DOHH2 (cell line): Measurements from ENCODE around the gene C19orf47.

Source experiments
- H3F3A ChIP-seq: fragments of 200-600 bp; sonication (generic), shearing (Covaris generic); 2 replicates; pipeline ENCODE4 v1.6.0; 2016; ENCODE audit warnings: antibody characterized with exemption, mild to moderate bottlenecking; ENCODE audit not compliant: control insufficient read depth, insufficient read depth
- H3K27ac ChIP-seq: fragments of 200-600 bp; sonication (generic); 2 replicates; pipeline ENCODE4 v1.5.1; 2014; ENCODE audit warnings: low read depth, mild to moderate bottlenecking, low read length, moderate library complexity
- H3K27me3 ChIP-seq: fragments of 200-600 bp; sonication (generic); 2 replicates; pipeline ENCODE4 v1.6.1; 2014; ENCODE audit warnings: mild to moderate bottlenecking, low read length, mixed read lengths; ENCODE audit not compliant: control insufficient read depth
- H3K36me3 ChIP-seq: fragments of 200-600 bp; sonication (generic); 2 replicates; pipeline ENCODE4 v1.6.1; 2014; ENCODE audit warnings: mild to moderate bottlenecking, low read length, moderate library complexity, mixed read lengths; ENCODE audit not compliant: control insufficient read depth
- H3K4me1 ChIP-seq: fragments of 200-600 bp; sonication (generic); 2 replicates; pipeline ENCODE4 v1.6.1; 2014; ENCODE audit warnings: mild to moderate bottlenecking, low read length, mixed read lengths; ENCODE audit not compliant: control insufficient read depth
- H3K4me2 ChIP-seq: fragments of 200-600 bp; sonication (generic); 2 replicates; pipeline ENCODE4 v1.6.0; 2014; ENCODE audit warnings: mild to moderate bottlenecking, low read length, moderate library complexity
- H3K4me3 ChIP-seq: fragments of 200-600 bp; sonication (generic); 2 replicates; pipeline ENCODE4 v1.5.1; 2014; ENCODE audit warnings: mild to moderate bottlenecking, low read length, mixed read lengths
- H3K79me2 ChIP-seq: fragments of 200-600 bp; sonication (generic); 2 replicates; pipeline ENCODE4 v1.6.1; 2014; ENCODE audit warnings: mild to moderate bottlenecking, low read length, mixed read lengths; ENCODE audit not compliant: control insufficient read depth
- H3K9me2 ChIP-seq: fragments of 200-600 bp; sonication (generic); replicated peaks from 2 replicates; pipeline ENCODE4 v1.6.1; 2014; ENCODE audit warnings: mild to moderate bottlenecking, low read length, mixed read lengths; ENCODE audit not compliant: control insufficient read depth
- H3K9me3 ChIP-seq: fragments of 200-600 bp; sonication (generic); 2 replicates; pipeline ENCODE4 v1.6.1; 2014; ENCODE audit warnings: antibody characterized with exemption, low read length, mixed read lengths; ENCODE audit not compliant: control insufficient read depth, insufficient read depth
- H4K20me1 ChIP-seq: fragments of 200-600 bp; sonication (generic); 2 replicates; pipeline ENCODE4 v1.6.0; 2014; ENCODE audit warnings: low read depth, mild to moderate bottlenecking, antibody characterized with exemption, low read length, moderate library complexity; ENCODE audit not compliant: control insufficient read depth, insufficient read depth
- EZH2phosphoT487 ChIP-seq: fragments of 200-600 bp; sonication (generic); IDR thresholded peaks from 2 replicates; pipeline ENCODE4 v1.6.1; 2017; ENCODE audit warnings: borderline replicate concordance, mild to moderate bottlenecking, antibody characterized with exemption, low read length, moderate library complexity, mixed read lengths
- TF ChIP-seq, protein P1 (sequence below): fragments of 200-600 bp; sonication (generic); IDR thresholded peaks from one replicate; pipeline ENCODE4 v1.5.1; 2014; ENCODE audit warnings: antibody characterized with exemption, mild to moderate bottlenecking, low read depth, low read length; ENCODE audit not compliant: poor library complexity, severe bottlenecking

The C19orf47 gene

GRCh38 chr19:40272261-40272660, 75.9 kb downstream of the C19orf47 start:
- H3K4me3 ChIP-seq: no peak overlapping the region
- no peaks in the 10 kb centered on the region for H3K9me3 ChIP-seq
- H3K27ac ChIP-seq: no peak overlapping the region
- peaks cover 36% of the 10 kb centered on the region for H3K4me1 ChIP-seq
- no peaks in the 10 kb centered on the region for H3F3A ChIP-seq
- peaks cover 21% of the 10 kb centered on the region for H3K36me3 ChIP-seq
- H3K79me2 ChIP-seq: peaks cover 94% of the 10 kb centered on the region
- no peak for TF ChIP-seq EZH2phosphoT487
- TF ChIP-seq, protein P1, sequence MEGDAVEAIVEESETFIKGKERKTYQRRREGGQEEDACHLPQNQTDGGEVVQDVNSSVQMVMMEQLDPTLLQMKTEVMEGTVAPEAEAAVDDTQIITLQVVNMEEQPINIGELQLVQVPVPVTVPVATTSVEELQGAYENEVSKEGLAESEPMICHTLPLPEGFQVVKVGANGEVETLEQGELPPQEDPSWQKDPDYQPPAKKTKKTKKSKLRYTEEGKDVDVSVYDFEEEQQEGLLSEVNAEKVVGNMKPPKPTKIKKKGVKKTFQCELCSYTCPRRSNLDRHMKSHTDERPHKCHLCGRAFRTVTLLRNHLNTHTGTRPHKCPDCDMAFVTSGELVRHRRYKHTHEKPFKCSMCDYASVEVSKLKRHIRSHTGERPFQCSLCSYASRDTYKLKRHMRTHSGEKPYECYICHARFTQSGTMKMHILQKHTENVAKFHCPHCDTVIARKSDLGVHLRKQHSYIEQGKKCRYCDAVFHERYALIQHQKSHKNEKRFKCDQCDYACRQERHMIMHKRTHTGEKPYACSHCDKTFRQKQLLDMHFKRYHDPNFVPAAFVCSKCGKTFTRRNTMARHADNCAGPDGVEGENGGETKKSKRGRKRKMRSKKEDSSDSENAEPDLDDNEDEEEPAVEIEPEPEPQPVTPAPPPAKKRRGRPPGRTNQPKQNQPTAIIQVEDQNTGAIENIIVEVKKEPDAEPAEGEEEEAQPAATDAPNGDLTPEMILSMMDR: no peak
- no peaks in the 10 kb centered on the region for H3K27me3 ChIP-seq
- no peaks in the 10 kb centered on the region for H3K9me2 ChIP-seq
- H4K20me1 ChIP-seq: 0 out of 2 replicates have a peak, but pooled peaks cover 5% of the 10 kb centered on the region
- no peak overlapping the region for H3K4me2 ChIP-seq

- Histone ChIP-seq H3K4me3 (no peak overlapping the region), H3K36me3 (peaks cover 21% of the 10 kb centered on the region), H3K27me3 (no peaks in the 10 kb centered on the region), H3K27ac (no peak overlapping the region), H3K9me2 (no peaks in the 10 kb centered on the region), H3F3A (no peaks in the 10 kb centered on the region), H3K4me2 (no peak overlapping the region), H3K79me2 (peaks cover 93% of the 10 kb centered on the region), H4K20me1 (peaks cover 5% of the 10 kb centered on the region; the same call in 1 of the 2 replicates), H3K4me1 (peaks cover 36% of the 10 kb centered on the region), H3K9me3 (no peaks in the 10 kb centered on the region)
- no peak for TF ChIP-seq EZH2phosphoT487
- TF ChIP-seq, protein P1: no peak
Observed at GRCh38 chr19:40271706-40272105, 76.5 kb downstream of the C19orf47 start.

DNA sequence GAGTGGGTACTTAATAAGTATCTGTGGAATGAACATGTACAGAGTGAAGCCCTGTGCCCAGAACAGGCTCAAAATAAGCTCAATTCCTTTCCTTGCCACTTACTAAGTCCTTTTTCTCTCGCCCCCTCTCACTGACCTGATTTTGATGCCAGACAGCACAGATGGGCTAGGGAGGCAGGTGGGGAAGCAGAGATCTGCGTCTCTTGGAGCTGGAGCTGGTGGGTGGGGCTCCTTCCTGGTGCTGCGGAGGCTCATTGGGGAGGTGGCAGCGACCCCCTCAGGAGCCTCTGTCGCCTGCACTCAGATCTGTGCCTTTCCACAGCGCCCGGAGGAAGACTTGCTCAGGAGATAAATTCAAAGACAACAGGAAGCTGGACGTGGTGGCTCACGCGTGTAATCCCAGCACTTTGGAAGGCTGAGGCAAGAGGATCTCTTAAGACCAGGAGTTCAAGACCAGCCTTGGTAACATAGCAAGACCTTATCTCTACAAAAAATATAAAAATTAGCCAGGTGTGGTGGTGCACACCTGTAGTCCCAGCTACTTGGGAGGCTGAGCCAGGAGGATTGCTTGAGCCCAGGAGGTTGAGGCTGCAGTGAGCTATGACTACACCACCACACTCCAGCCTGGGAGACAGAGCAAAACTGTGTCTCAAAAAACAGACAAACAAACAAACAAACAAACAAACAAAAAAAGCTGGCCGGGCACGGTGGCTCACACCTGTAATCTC, 77.7 kb downstream of the C19orf47 start:
- H3K4me1 ChIP-seq: peaks cover 33% of the 10 kb centered on the region
- TF ChIP-seq EZH2phosphoT487: no peak
- TF ChIP-seq, protein P1: no peak
- no peak overlapping the region for H3K27ac ChIP-seq
- H3K4me2 ChIP-seq: no peak overlapping the region
- H3K9me3 ChIP-seq: no peaks in the 10 kb centered on the region
- peaks cover 8% of the 10 kb centered on the region; the same call in 1 of the 2 replicates for H4K20me1 ChIP-seq
- no peaks in the 10 kb centered on the region for H3K27me3 ChIP-seq
- H3K9me2 ChIP-seq: no peaks in the 10 kb centered on the region
- no peaks in the 10 kb centered on the region for H3F3A ChIP-seq
- H3K36me3 ChIP-seq: peaks cover 21% of the 10 kb centered on the region
- H3K79me2 ChIP-seq: peaks cover 95% of the 10 kb centered on the region
- H3K4me3 ChIP-seq: no peak overlapping the region
